ENCODE results near the gene HIKESHI. TPM values are rescaled to one million over a fixed set of nuclear protein-coding genes. Genes with fewer than 3 reads are reported as not detected.

Gene HIKESHI
- total and polyA plus RNA-seq, 7 donors: 39.6 to 74.9 (median 45.7) TPM

Other genes starting within 250 kb of the HIKESHI start
- 100 to 1,000 TPM in 3 of 4 donors, 10 to 100 TPM in 1; 79.8 to 123 (median 115) TPM for gene PICALM, start 233.2 kb upstream of the HIKESHI start, total RNA-seq
- gene PICALM, start 233.2 kb upstream of the HIKESHI start, polyA plus RNA-seq: 10 to 100 TPM; 42.0 to 89.1 (median 60.9) TPM
- gene EED, start 57.5 kb upstream of the HIKESHI start, total RNA-seq: 10 to 100 TPM in 3 of 4 donors, 1 to 10 TPM in 1; 9.6 to 11.6 (median 10.7) TPM
- 10 to 100 TPM in 2 of 3 donors, 1 to 10 TPM in 1; 8.1 to 14.6 (median 14.0) TPM for gene EED, start 57.5 kb upstream of the HIKESHI start, polyA plus RNA-seq
- gene CCDC81, start 72.6 kb downstream of the HIKESHI start, total RNA-seq: under 1 TPM in 3 of 4 donors, not detected in 1; 0.34 to 0.52 (median 0.41) TPM
- under 1 TPM; 0.23 to 0.35 (median 0.25) TPM for gene CCDC81, start 72.6 kb downstream of the HIKESHI start, polyA plus RNA-seq